GM12872 (cell line): ENCODE results near the gene NEO1.

ENCODE experiments used
- CTCF ChIP-seq: IDR thresholded peaks from 3 replicates; pipeline ENCODE4 v1.5.1; 2011; ENCODE audit warnings: low read depth, mild to moderate bottlenecking, low read length, moderate library complexity; ENCODE audit not compliant: insufficient read depth

Gene NEO1

DNA sequence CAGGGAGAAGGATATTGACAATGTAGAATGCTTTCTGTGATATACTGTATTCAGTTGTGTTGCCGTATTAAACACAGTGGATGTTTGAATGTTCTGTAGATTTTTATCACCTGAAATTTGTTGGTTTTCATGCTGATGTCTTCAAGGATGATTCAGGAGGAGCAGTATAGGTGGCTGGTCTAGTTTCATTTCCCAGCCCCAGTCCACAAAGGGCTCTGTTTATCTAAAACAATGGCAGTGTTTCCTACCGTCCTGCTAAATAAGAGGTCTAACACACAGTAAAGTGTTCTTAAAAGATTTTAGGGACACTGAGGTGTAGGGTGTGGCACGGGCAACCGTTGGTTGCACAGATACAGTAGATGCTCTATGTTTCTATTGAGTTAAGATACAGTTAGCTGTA, 26.0 kb downstream of the NEO1 start:
- no peak for TF ChIP-seq CTCF

DNA sequence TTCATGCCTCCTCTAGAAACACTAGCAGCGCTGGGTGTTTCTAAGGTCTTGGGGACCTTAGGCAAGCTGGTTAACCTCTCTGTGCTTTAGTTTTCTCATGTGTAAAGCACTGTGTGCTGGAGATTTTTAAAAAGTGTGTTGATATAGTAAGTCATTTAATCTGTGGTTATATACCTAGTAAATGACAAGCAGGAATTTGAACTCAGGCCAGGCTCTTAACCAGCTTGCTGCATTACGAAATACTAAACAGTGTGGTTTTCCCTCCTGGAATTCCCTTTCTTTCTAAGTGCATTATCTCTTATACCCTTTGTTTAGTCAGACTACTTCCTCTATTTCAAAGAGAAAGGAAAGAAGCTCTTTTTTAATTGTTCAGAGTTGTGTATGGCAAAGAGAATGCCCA, 26.5 kb downstream of the NEO1 start:
- no peak for TF ChIP-seq CTCF

GRCh38 chr15:73079565-73079964, 27.3 kb downstream of the NEO1 start:
- TF ChIP-seq CTCF: no peak

DNA sequence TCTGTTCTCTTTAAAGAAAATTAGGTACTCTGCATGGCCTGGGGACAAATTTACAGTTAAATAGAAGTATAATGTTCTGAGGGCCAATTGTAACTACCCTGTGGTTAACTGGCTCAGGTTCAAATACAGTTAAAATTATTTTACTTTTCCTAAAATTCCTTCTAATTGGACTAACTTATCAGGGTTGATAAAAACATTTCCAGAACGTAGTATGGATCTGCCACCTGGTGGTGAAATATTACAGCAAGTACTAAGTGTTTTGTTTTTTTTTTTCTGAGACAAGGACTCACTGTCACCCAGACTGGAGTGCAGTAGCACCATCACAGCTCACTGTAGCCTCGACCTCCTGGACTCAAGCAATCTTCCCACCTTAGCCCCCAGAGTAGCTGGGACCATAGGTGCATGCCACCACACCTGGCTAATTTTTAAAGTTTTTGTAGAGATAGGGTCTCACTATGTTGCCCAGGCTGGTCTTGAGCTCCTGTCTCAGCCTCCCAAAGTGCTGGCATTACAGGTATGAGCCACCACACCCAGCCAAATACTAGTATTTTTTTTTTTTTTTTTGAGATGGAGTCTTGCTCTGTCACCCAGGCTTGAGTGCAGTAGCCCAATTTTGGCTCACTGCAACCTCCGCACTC, 29.2 kb downstream of the NEO1 start:
- TF ChIP-seq CTCF: peak; percentile 42

DNA sequence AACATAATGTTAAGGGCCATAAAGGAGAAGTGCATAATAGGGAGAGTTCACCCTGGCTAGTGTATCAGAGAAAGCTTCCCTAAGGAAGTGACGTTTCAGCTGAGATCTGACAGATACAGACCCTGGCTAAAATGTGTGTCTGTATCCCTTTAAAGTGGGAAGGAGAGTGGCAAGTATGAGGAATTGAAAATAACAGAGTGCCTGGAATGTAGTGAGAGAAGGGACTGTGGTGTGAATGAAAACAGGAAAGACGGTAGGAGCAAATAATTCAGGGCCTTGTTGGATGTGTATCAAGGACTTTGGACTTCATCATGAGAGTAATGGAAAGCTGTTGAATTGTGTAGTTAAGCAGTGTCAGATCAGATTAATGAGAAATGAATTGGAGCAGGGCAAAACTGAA, 30.5 kb downstream of the NEO1 start:
- TF ChIP-seq CTCF: no peak

- TF ChIP-seq CTCF: no peak
Observed at GRCh38 chr15:73087098-73087497, 34.8 kb downstream of the NEO1 start.

GRCh38 chr15:73105064-73105463, 52.8 kb downstream of the NEO1 start:
- TF ChIP-seq CTCF: no peak

DNA sequence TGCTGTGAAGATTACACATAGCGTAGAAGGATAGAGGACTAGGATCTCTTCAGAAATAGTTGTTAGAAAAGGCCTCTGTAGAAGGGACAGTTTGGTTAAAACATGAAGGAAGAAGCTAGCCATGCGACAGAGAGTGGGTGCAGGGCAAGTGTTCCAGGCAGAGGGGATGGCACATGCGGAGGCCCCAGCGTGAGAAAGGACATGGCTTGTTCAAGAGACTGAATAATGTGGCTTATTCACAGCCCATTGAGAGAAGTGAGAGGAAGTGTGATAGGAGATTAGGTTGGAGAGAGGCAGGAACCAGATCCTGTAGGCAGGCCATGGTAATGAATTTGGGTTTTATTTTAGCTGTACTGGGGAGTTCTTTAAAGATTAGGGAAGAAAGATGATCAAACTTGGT, 56.4 kb downstream of the NEO1 start:
- no peak for TF ChIP-seq CTCF
